GM21619 (cell line): Measurements from ENCODE around the gene CGB3.
"Not testable (repeated sequence)": the region's sequence is repeated elsewhere in the genome, so short reads cannot be mapped to it uniquely, and the experiment has no call there.

Source experiments
- ATAC-seq: cut with Tn5 transposase; IDR thresholded peaks from one replicate; pipeline ENCODE4 v1.9.1; 2021; ENCODE audit not compliant: unreplicated experiment

The CGB3 gene

DNA sequence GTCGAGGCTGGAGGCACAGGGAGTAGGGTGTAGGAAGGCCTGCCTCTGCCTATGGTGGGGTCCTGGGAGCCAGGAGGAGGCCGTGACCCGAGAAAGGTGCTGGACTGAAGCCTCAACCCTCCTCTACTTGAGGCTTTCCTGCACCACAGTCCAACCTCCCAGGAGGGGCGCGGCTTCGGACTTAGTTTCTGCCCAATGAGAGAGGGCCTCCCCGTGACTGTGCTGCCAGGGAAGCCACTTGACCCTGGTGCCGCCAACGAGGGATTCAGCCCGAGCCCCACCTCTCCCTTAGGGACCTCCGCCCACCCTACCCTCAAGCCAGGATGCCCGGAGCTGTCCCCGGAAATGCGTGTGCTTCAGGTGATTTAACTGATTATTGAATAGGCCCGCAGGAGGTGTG is at the start of gene CGB3:
Gene CGB3 (minus strand): TSS at position 101 of the 400 bp plus-strand sequence. CDS start 362 bp downstream, outside the sequence.
- not testable (repeated sequence) for ATAC-seq

DNA sequence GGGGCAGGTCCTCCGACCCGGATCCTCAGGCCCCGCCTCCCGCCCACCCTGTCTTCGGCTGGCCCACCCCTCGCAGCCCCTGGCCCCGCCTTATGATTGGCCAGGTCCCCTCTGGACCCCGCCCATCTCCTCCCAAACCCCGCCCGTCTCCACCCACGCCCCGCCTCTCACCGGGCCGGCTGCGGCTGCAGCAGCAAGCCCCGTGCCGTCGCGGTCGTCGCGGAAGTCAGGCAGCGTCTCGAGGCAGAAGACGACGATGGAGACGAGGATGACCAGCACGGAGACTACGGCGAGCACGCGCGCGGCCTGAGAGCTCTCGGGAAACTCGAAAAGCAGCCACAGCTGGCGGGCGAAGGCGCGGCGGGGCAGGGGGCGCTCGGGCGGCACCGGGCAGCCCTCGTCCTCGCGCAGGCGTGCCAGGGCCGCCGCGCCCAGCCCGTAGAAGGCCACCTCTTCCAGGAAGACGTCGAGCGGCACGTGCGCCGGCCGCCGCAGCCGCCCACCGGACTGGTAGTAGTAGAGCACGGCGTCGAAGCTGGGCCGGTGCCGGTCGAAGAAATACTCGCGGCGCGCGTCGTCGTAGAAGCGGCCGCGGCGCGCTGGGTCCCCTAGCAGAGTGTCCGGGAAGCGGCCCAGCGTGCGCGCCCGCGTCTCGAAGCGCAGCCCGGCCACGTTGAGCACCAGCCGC is 47.9 kb upstream of the CGB3 start:
- no peak for ATAC-seq

DNA sequence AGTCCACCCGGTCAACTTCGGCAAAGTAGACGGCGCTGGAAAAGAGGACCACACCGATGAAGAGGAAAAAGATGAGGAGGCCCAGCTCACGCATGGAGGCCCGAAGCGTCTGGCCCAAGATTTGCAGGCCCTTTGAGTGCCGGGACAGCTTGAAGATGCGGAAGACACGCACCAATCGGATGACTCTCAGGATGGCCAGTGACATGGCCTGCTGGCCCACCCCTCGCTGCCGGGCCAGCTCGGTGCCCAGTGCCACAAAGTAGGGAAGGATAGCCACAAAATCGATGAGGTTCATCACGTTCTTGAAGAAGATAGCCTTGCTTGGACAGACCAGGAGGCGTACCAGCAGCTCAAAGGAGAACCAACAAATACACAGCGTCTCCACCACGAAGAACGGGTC is 46.3 kb upstream of the CGB3 start:
- ATAC-seq = no peak

GRCh38 chr19:49069026-49069425 is 44.9 kb upstream of the CGB3 start:
- ATAC-seq = no peak

GRCh38 chr19:49067554-49067953 is 43.4 kb upstream of the CGB3 start:
- no peak for ATAC-seq

DNA sequence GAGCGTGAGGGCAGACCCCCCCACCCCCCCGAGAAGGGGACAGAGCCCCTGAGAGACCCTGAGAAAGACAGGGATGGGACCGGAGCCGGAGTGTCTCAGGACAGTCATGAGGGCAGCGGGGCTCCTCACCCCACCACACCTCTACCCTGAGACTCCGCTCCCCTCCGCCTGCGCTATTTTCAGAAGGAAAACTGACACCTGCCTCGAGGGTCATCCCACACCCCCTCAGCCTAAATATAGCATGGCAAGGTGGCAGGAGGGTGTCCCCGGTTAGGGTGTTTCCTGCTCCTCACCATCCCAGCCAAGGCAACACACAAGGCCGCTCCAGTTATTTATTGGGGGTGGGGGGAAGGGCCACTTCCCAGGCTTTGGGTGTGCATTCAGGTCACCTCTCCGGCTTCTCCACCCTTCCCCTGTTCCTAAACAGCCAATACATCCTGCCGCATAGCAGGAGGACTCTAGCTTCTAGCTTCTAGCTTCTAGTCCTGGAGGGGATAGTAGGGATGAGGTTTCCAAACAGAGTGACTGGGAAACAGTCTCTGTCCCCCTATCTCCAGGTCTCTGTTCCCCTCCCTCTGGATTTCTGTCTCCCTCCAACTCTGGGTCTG is 41.9 kb upstream of the CGB3 start:
- ATAC-seq = no peak

- ATAC-seq = no peak
These were observed 40.9 kb upstream of the CGB3 start, which contains the start of gene NTF4 for GRCh38 chr19:49064768-49065611. Gene NTF4, minus strand, starts transcription at chr19:49064818. Its CDS starts 2,821 bp downstream, at chr19:49061997.

DNA sequence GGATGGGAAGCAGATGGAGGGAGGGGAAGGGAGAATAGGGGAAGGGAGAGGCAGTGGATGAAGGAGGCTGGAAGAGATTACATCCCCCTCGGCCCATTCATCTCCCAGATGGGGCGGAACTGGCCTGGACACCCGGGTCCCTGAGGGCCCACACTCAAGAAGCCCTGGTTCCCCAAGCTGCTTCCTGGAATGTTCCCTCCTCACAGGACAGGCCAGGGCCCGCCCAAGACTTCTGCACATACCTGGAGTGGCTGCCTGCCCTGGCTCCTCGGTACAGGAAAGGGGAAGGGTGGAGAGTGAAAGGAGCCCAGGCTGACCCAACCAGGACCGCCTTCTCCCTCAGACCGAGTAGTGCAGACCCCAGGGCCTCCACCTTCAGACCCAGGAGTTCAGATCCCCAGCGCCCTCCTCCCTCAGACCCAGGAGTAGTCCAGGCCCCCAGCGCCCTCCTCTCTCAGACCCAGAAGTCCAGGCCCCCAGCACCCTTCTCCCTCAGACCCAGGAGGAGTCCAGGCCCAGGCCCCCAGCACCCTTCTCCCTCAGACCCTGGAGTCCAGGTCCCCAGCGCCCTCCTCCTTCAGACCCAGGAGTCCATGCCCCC is 40.0 kb upstream of the CGB3 start:
- no peak for ATAC-seq

DNA sequence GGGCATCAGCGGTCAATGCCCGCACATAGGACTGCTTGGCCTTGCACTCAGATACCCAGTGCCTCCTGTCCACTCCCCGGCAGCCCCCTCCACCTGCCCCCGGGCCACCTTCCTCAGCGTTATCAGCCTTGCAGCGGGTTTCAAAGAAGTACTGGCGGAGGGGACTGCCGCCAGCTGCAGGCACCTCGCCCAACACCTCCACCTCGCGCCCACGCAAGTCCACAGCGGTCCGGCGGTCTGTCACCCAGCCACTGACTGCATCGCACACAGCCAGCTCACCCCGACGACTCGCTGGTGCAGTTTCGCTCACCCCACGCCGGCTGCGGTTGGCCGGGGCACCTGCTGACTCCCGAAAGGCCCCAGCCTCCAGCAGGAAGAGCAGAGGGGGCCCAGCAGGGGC is 37.3 kb upstream of the CGB3 start:
- no peak for ATAC-seq

DNA sequence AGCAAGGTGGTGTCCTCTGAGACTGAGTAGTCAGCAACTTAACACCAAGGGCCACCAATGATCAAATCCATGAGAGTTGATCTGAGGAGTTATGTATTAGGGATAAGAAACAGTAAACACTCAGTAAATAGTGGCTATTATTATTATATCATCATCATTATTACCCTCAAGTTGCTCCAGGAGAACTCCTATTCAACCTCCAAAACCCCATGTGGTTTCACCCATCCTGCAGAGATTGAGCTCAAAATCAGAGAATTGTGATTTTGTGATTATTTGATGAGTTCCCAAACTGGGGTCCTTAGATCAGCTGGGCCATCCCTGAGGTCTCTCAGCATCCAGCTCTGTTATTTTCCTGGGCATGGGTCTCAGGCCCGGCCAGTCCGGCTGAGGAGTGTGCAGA is 36.9 kb upstream of the CGB3 start:
- no peak for ATAC-seq

DNA sequence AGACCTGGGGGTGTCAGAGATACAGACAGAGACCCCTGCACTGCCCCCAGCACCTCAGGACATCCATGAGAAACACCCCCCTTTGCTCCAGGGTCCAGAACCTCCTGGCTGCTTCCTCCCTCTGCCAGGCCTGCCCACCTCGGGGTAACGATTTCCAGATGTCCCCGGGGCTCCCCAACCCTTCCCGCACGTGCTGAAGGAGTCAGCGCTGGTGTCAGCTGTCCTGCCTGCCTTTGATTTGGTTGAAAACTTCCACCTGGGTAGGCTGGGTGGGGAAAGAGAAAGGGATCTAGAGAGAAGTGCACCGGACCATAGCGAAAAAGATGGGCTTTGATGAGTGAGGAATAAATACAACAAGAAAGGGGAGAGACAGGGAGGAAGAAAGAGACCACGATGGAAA is 34.9 kb upstream of the CGB3 start:
- ATAC-seq = no peak

- ATAC-seq = no peak
These were observed 34.4 kb upstream of the CGB3 start for GRCh38 chr19:49058562-49058961.

GRCh38 chr19:49057636-49058234 is 33.6 kb upstream of the CGB3 start, which contains the start of gene CGB7:
Gene CGB7, minus strand, starts transcription at chr19:49057749. Its CDS starts 2,374 bp downstream, at chr19:49055375.
- no peak for ATAC-seq

- ATAC-seq = not testable (repeated sequence)
These were observed 32.9 kb upstream of the CGB3 start for GRCh38 chr19:49056902-49057596.

DNA sequence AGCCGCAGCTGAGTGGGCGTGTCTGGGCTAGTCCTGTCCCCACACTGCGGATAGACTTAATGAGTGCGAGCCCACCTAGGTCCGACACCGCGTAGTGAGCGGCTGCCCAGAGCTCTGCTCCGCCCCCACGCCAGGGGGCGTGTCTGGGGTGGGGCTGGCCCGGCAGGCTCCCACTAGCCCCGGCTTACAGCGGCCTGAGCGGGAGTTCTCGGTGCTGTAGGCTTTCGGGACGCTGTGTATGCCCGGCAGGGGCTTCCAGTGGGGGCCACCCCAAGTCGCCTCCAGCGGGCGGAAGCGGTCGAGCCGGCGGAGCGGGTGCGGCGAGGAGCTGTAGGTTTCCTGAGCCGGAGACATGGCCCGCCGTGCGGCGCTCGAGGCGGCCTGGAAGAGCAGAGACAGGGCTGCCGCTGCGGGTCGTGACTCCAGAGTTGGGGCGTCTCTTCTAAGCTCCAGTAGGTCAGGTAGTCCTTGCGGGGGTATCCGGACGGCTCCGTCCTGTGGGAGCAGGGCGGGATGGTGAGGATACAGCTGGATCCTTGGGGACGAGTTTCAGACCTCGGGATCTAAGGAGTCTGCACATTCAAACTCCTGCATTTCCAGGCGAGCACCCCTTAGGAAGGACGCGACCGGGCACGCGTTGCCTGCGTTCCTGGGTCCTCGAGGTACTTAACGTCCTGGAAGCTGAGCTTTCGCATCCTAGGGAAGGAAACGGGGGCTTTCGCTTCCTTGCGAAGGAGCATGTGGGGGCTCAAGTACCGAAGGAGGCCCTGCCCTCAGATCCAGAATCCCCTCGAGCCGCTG is 32.2 kb upstream of the CGB3 start:
- peak; percentile 47 for ATAC-seq

DNA sequence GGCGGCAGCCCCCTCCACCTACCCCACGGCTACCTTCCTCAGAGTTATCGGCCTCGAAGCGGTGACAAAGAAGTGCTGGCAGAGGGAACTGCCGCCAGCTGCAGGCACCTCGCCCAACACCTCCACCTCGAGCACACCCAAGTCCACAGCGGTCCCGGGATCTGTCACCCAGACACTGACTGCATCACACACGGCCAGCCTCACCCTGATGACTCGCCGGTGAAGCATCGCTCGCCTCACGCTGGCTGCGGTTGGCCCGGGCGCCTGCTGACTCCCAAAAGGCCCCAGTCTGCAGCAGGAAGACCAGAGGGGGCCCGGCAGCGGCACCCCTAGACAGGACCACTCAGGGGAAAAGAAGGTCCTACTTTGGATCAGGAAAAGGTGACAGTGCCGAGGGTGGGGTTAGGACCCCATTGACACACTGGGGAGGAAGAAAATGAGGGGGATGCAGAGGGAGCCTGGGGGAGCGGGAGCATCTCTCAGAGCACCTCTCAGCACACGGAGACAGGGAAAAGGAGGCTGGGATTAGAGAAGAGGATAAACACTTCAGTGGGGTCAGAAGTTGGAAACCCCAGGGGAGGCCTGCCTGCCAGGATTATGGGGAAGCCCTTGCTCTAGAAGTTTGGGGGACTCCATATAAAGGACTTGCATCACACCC is 26.4 kb upstream of the CGB3 start:
- ATAC-seq = not testable (repeated sequence)

DNA sequence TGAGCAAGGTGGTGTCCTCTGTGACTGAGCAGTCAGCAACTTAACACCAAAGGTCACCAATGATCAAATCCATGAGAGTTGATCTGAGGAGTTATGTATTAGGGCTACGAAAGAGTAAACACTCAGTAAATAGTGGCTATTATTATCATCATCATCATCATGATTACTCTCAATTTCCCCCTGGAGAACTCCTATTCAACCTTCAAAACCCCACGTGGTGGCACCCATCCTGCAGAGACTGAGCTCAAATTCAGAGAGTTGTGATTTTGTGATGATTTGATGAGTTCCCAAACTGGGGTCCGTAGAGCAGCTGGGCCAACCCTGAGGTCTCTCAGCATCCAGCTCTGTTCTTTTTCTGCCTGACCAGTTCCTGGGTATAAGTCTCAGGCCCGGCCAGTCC is 25.7 kb upstream of the CGB3 start:
- ATAC-seq = not testable (repeated sequence)

- ATAC-seq = not testable (repeated sequence)
These were observed 24.9 kb upstream of the CGB3 start, which contains the start of gene CGB8 for GRCh38 chr19:49049011-49049410. Gene CGB8, minus strand, starts transcription at chr19:49049111. Its CDS starts 372 bp downstream, at chr19:49048739.

- not testable (repeated sequence) for ATAC-seq
These were observed 19.4 kb upstream of the CGB3 start, which contains the start of gene CGB5 for GRCh38 chr19:49043548-49043947. Gene CGB5, plus strand, starts transcription at chr19:49043848. Its CDS starts 362 bp downstream, at chr19:49044210.
